Thyroid gland (tissue), 4 donors: ENCODE data around the gene ANK3. TPM values are rescaled to one million over a fixed set of nuclear protein-coding genes. Genes with fewer than 3 reads are reported as not detected.
A peak's percentile ranks its signal among the peaks of the same experiment; 100 is the strongest.

Experiments
- DNase-seq, 2 donors: peaks; one replicate each; pipeline ENCODE4 v3.0.0-alpha.2; 2019
- H3K27ac ChIP-seq, 3 donors: fragments of 200-600 bp; sonication (generic); 1 replicate in 2 of 3; 2 replicates in 1 of 3; pipeline ENCODE4 v1.5.1; 2016 to 2019; ENCODE audit warnings: mild to moderate bottlenecking in 1 of 3, moderate library complexity in 1 of 3
- H3K27me3 ChIP-seq: fragments of 200-600 bp; sonication (generic); one replicate; pipeline ENCODE4 v1.5.1; 2019
- H3K36me3 ChIP-seq, 2 donors: fragments of 200-600 bp; sonication (generic); one replicate each; pipeline ENCODE4 v1.5.1; 2016 to 2019
- H3K4me1 ChIP-seq, 2 donors: fragments of 200-600 bp; sonication (generic); one replicate each; pipeline ENCODE4 v1.5.1; 2017 to 2019
- H3K4me3 ChIP-seq, 3 donors: fragments of 200-600 bp; sonication (generic); replicated peaks in 1 of 3; 1 replicate in 2 of 3; 2 replicates in 1 of 3; pipeline ENCODE4 v1.5.1; 2016; ENCODE audit warnings: mild to moderate bottlenecking in 1 of 3
- H3K9me3 ChIP-seq: fragments of 200-600 bp; sonication (generic); one replicate; pipeline ENCODE4 v1.5.1; 2017
- CTCF ChIP-seq, 6 experiments: fragments of 200-600 bp in 3 of 6; fragments of 450-650 bp in 3 of 6; sonication (generic) in 3 of 6; IDR thresholded peaks; one replicate each; pipeline ENCODE4 v1.5.1; 2016 to 2019; ENCODE audit warnings: antibody characterized with exemption in 6 of 6, mild to moderate bottlenecking in 2 of 6, inconsistent platforms in 1 of 6, moderate library complexity in 1 of 6
- POLR2A ChIP-seq, 2 donors: fragments of 450-650 bp; IDR thresholded peaks; one replicate each; pipeline ENCODE4 v1.6.1; 2017; ENCODE audit warnings: antibody characterized with exemption in 2 of 2, mild to moderate bottlenecking in 2 of 2, moderate library complexity in 1 of 2
- WGBS, 2 donors: methylation state at CpG; one replicate each; pipeline ENCODE4 v1.1.5; 2017; 5-methylcytosine and 5-hydroxymethylcytosine counted together
- intact Hi-C: fragments of 100-400 bp; cut with DNase I; formaldehyde crosslinking; loops from one replicate; pipeline ENCODE4 v1.15.1; 2023
- total RNA-seq, 4 donors: library from RNA; depleted of rRNA; stranded (reverse); fragments of >200 nt; gene quantifications; one replicate each; pipeline ENCODE4 v1.2.3, GENCODE V29; 2016

ANK3 gene
- total RNA-seq, 4 donors from 2014 or later, result 56.6 to 118 (median 115) TPM

- intact Hi-C loops, result no loop called here
- H3K9me3 ChIP-seq, result no peaks in the 10 kb centered on the region
- no peaks in the 10 kb centered on the region for H3K36me3 ChIP-seq
- H3K27me3 ChIP-seq, result no peaks in the 10 kb centered on the region
- no peak for DNase-seq
- H3K4me1 ChIP-seq, result no peaks in the 10 kb centered on the region
- TF ChIP-seq CTCF (IDR thresholded peaks at IDR 0.05), result no peak
- TF ChIP-seq POLR2A (IDR thresholded peaks at IDR 0.05), result no peak
- no peak overlapping the region for H3K4me3 ChIP-seq
- H3K27ac ChIP-seq, result no peak overlapping the region
Observed at GRCh38 chr10:60359066-60359465, 30.6 kb downstream of the ANK3 start.

GRCh38 chr10:60358282-60358681, 31.4 kb downstream of the ANK3 start:
- intact Hi-C loops, result no loop called here
- H3K9me3 ChIP-seq, result no peaks in the 10 kb centered on the region
- H3K4me3 ChIP-seq, result no peak overlapping the region
- no peaks in the 10 kb centered on the region for H3K36me3 ChIP-seq
- H3K27ac ChIP-seq, result no peak overlapping the region
- peaks cover 0 to 6% of the 10 kb centered on the region in 2 donors for H3K4me1 ChIP-seq
- TF ChIP-seq CTCF (IDR thresholded peaks at IDR 0.05) (no peak), POLR2A (IDR thresholded peaks at IDR 0.05) (no peak)
- no peak for DNase-seq
- H3K27me3 ChIP-seq, result no peaks in the 10 kb centered on the region

- Histone ChIP-seq H3K4me1 (peaks cover 21 to 22% of the 10 kb centered on the region in 2 donors), H3K27me3 (no peaks in the 10 kb centered on the region), H3K9me3 (no peaks in the 10 kb centered on the region), H3K4me3 (no peak overlapping the region), H3K36me3 (no peaks in the 10 kb centered on the region), H3K27ac (peak overlapping the region in 2 of 3 donors; percentile 17 to 59)
- 77 to 81% methylated on average over 9 of the region's 9 CpGs for WGBS, 2 donors
- no peak for TF ChIP-seq CTCF (IDR thresholded peaks at IDR 0.05)
- no peak for TF ChIP-seq POLR2A (IDR thresholded peaks at IDR 0.05)
- intact Hi-C loops, result no loop called here
- DNase-seq, result peak in 1 of 2 donors; percentile 25
Observed at GRCh38 chr10:60353519-60354258, 36.0 kb downstream of the ANK3 start.

GRCh38 chr10:60352105-60352504, 37.6 kb downstream of the ANK3 start:
- 50 to 72% methylated on average over 5 of the region's 5 CpGs for WGBS, 2 donors
- Histone ChIP-seq H3K36me3 (no peaks in the 10 kb centered on the region), H3K4me3 (no peak overlapping the region), H3K4me1 (peaks cover 21 to 22% of the 10 kb centered on the region in 2 donors), H3K27ac (peak overlapping the region; percentile 51 to 59 (median 59)), H3K9me3 (no peaks in the 10 kb centered on the region), H3K27me3 (no peaks in the 10 kb centered on the region)
- TF ChIP-seq CTCF (IDR thresholded peaks at IDR 0.05) (no peak), POLR2A (IDR thresholded peaks at IDR 0.05) (no peak)
- peak; percentile 70 to 82 for DNase-seq
- intact Hi-C loops, result no loop called here

- H3K9me3 ChIP-seq, result no peaks in the 10 kb centered on the region
- peaks cover 21 to 22% of the 10 kb centered on the region in 2 donors for H3K4me1 ChIP-seq
- WGBS, 2 donors, result 47 to 55% methylated on average over 4 of the region's 4 CpGs
- peak; percentile 35 to 53 for DNase-seq
- H3K4me3 ChIP-seq, result no peak overlapping the region
- H3K27ac ChIP-seq, result peak overlapping the region; percentile 51 to 59 (median 59)
- intact Hi-C loops, result no loop called here
- TF ChIP-seq CTCF (IDR thresholded peaks at IDR 0.05) (no peak), POLR2A (IDR thresholded peaks at IDR 0.05) (no peak)
- H3K27me3 ChIP-seq, result no peaks in the 10 kb centered on the region
- H3K36me3 ChIP-seq, result no peaks in the 10 kb centered on the region
Observed at GRCh38 chr10:60351191-60351853, 38.4 kb downstream of the ANK3 start.
